HG02870 (cell line): ENCODE results near the gene PLA2G4B.

Source experiments
- ATAC-seq: cut with Tn5 transposase; IDR thresholded peaks from one replicate; pipeline ENCODE4 v1.9.1; 2021; ENCODE audit warnings: mild to moderate bottlenecking, moderate library complexity; ENCODE audit not compliant: unreplicated experiment

PLA2G4B gene

GRCh38 chr15:41866872-41867579 lies 28.4 kb downstream of the PLA2G4B start:
- no peak for ATAC-seq

GRCh38 chr15:41868321-41868720 lies 29.7 kb downstream of the PLA2G4B start:
- no peak for ATAC-seq

GRCh38 chr15:41869770-41870688 lies 31.4 kb downstream of the PLA2G4B start:
- ATAC-seq: no peak

- no peak for ATAC-seq
Measured at GRCh38 chr15:41870689-41871081, 32.0 kb downstream of the PLA2G4B start.

GRCh38 chr15:41871175-41871905 lies 32.7 kb downstream of the PLA2G4B start:
- no peak for ATAC-seq

- no peak for ATAC-seq
Measured at GRCh38 chr15:41872166-41872747, 33.6 kb downstream of the PLA2G4B start.

- no peak for ATAC-seq
Measured at GRCh38 chr15:41873711-41874110, 35.1 kb downstream of the PLA2G4B start.

GRCh38 chr15:41874736-41875135 lies 36.1 kb downstream of the PLA2G4B start:
- no peak for ATAC-seq

GRCh38 chr15:41876007-41876406 lies 37.4 kb downstream of the PLA2G4B start:
- no peak for ATAC-seq

GRCh38 chr15:41876689-41877088 lies 38.0 kb downstream of the PLA2G4B start:
- ATAC-seq: no peak

- ATAC-seq: no peak
Measured at GRCh38 chr15:41877631-41878354, 39.1 kb downstream of the PLA2G4B start.

- ATAC-seq: no peak
Measured at GRCh38 chr15:41878355-41878699, 39.7 kb downstream of the PLA2G4B start.

- ATAC-seq: no peak
Measured at GRCh38 chr15:41879321-41879845, 40.7 kb downstream of the PLA2G4B start.

- ATAC-seq: no peak
Measured at GRCh38 chr15:41880156-41880877, 41.7 kb downstream of the PLA2G4B start.

- ATAC-seq: no peak
Measured at GRCh38 chr15:41881086-41881485, 42.4 kb downstream of the PLA2G4B start.

GRCh38 chr15:41881550-41881919 lies 42.9 kb downstream of the PLA2G4B start:
- ATAC-seq: no peak

GRCh38 chr15:41881920-41882688 lies 43.5 kb downstream of the PLA2G4B start:
- ATAC-seq: no peak

- no peak for ATAC-seq
Measured at GRCh38 chr15:41882689-41883483, 44.2 kb downstream of the PLA2G4B start.
